Breast epithelium (tissue), 3 donors: ENCODE results near the gene ANTXRL.

ENCODE experiments used
- CTCF ChIP-seq, 3 donors: fragments of 450-650 bp; IDR thresholded peaks; one replicate each; pipeline ENCODE4 v1.5.1; 2016 to 2017; ENCODE audit warnings: antibody characterized with exemption in 3 of 3, mild to moderate bottlenecking in 3 of 3, moderate library complexity in 3 of 3
- POLR2A ChIP-seq: fragments of 450-650 bp; IDR thresholded peaks from one replicate; pipeline ENCODE4 v1.6.1; 2016; ENCODE audit warnings: antibody characterized with exemption, mild to moderate bottlenecking, moderate library complexity

DNA sequence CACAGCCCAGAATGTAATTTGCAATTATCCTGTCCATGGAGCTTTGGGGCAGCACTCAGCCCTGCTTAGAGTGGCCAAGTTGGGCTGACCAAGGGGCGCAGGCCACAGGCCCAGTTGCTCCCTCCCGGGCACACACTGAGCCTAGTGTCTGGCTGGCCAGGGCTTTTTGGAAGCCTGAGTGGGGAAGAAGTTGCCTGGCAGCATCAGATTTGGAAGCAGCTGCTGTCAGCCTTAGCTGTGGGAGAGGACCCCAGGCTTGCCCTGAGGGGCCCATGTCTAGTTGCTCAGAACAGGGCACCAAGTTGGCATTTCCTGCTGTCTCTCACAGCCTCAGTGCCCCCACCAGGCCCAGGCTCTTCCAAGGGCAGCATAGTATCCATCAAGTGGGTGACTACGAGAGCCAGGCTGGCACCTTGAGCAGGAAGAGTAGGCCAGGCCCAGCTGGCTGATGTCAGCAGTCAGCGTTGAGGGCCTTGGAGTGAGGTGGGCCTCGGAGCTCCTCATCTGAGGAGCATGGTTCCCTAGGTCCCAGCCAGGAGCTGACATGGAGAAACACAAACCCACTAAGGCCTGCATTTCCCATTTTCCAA, 14.4 kb downstream of the ANTXRL start:
- TF ChIP-seq CTCF (IDR thresholded peaks at IDR 0.05) (no peak), POLR2A (no peak)
